GM20431 (cell line): ENCODE measurements around the gene TMEM245.

Source experiments
- in situ Hi-C: fragments of 300-500 bp; cut with MseI, MboI; formaldehyde crosslinking; loops from one replicate; pipeline ENCODE4 v1.15.0; 2020; ENCODE audit warnings: low sequenced_read_pairs; ENCODE audit not compliant: unreplicated experiment

Gene TMEM245

DNA sequence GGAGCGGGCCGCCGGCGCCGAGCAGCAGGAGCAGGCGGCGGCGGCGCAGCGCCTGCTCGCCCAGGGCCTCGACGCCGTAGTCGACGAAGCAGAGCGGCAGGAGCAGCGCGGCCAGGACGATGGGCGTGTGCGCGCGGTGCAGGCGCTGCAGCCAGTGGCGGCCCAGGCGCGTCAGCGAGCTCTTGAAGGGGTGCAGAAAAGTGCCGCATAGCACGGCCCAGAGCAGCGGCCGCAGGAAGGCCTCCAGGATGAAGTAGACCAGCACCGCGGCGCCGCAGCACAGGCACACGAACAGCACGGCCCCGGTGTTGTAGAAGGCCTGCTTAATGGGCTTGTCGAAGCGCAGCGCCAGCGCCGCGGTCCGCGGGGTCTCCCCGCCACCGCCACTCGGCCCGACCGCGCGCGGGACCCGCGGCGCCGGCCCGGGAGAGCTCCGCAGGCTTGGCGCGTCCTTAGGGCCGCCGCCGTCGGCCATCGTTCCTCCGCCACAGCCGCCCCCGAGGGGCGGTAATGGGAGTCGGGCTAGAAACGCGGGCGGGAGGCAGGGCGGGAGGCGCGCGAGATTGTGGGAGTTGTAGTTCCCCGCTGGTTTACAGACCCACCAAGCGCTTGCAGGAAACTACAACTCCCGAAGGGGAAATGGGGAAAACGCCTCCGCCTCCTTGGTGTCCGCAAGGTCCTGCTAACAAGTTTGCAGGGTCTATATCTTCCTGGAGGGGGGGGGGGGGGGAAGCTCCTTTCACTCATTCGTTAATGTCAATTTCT is at the start of gene TMEM245:
TMEM245 (minus strand) TSS at position 509 of the 765 bp plus-strand sequence; CDS start at position 475, 34 bp downstream.
- in situ Hi-C loops, result no loop called here

DNA sequence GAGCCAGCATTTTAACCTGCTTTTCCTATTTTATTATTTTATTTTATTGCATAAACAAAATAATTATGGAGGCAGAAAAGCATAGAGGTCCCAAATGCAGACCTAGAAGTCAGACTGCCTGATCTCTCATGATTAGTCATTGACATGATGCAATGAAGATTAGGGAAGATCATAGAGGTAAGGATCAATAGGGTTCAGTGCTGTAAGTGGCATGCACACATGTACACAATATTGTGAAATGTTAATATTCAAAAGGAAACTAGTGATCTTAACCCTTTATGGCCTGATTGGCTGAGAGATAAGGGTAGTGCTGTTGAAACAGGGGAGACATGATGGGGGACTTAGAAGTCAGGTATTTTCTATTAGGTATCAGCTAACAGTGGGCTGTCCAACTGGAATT is 48.4 kb upstream of the TMEM245 start:
- in situ Hi-C loops, result no loop called here

DNA sequence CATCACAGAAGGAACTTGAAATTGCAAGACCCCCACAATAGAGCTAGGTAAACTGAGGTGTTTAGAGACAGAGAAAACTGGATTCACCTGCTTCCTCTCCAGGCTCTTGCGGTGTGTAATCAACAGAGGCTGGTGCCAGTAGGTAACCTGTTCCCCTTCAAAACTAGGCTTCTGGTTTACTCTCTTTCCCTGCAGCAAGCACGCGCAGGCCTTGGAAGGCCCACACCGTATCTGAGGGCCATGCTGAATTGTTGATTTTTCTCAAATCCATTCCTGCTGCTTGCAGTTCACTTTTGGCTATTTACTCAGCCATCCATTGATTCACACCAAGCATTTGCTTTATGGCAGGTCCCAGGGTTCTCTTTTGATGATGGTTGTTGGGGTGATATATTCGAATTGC is 48.0 kb upstream of the TMEM245 start:
- in situ Hi-C loops, result no loop called here

DNA sequence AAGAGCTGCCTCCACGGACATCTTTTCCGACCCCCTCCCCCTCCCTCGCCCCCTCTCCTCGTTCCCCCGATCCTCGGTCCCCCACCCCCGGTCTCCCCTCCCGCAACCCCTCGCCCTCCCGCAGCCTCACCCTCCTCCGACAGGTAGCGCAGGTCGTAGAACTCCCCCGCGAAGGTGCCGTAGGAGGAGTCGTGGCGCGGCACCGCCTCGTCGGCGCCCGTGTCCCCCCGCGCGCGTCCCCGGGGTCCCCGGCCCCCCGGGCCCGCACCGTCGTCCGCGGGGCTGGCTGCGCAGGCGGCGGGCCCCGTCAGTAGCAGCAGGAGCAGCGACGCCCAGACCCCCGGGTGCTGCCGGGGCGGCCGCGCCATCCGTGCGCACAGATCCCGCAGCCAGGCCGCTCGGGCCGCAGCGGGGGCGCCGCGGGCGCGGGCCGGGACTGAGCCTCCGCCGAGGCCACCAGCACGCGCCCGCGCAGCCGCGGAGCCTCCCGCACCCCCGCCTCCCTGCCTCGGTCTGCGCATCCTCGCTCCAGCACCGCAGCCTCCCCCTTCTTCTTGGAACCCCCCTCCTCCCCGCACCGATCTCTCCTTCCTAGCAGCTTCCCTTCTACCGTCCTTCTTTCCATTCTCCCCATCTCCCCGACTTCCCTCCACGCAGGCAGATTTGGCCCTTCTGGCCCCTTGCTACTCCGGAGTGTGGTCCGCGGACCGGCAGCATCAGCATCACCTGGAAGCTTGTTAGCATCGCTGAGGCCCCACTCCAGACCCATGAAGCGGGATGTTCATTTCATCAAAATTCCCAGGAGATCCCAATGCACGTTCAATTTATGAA is 47.2 kb upstream of the TMEM245 start, which contains the start of gene FRRS1L:
FRRS1L (minus strand) TSS at position 479 of the 831 bp plus-strand sequence; CDS start at position 368, 111 bp downstream.
- in situ Hi-C loops, result no loop called here

DNA sequence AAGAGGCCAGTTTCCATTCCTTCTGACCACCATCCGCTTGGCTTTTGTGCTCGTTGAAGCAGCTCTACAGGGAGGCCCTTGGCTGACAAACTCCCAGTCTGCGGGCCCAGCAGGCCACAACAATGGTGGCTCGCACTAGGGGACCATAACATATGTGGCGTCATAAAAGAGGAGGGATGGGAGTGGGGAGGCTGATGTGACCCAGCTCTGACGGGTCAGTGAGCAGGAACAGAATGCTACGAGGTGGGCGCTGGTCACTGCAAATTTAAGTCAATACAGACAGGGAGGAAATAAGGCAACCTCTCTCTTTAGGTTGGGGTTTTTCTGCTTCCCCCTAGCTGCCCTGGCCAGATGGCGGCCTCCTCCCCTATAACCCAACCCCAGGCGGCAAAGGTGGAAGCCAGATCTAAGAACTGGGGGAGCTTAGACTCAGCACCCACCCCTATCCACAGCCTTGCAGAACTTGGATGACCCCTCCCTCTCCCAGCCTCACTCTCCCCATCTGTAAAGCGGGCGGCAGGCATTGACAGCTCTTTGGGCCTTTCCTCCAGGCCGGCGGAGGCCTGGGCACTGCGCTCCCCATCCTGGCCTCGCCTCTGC is 46.5 kb upstream of the TMEM245 start:
- in situ Hi-C loops, result no loop called here

DNA sequence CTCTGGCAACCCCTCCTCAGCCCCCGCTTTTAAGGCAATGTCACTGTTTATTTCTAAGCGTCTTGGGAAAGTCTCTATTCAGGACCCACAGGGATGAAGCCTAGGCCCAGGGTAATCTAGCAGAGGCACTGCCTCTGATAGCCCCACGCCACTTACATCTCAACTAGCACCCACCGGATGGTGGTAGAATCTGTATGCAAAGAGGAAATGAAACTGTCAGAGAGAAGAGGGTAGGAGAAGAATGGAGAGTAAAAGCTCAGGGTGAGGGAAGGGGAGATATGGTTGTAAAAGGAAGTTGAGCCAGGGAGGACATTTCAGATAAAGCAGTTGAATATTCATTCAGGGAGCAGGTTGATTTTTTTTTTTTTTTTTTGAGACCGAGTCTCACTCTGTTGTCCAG is 44.3 kb upstream of the TMEM245 start:
- in situ Hi-C loops, result no loop called here

DNA sequence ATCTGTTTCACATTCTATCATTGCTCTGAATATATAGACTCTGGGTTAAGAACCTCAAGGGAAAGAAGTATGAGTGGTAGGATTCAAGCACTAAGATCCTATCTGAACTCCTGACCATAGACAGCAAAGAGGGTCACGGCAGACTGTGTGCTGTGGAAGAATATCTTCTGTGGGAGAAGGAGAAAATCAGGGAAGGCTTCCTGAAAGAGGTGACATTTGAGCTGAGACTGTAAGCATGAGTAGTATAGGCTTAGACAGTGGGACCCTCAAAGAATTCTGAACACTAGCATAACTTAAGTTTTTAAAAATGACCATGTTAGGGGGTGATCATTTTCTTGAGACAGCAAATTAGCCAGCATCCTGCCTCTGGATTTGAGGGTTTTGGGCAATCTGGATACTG is 43.4 kb upstream of the TMEM245 start:
- in situ Hi-C loops, result no loop called here

DNA sequence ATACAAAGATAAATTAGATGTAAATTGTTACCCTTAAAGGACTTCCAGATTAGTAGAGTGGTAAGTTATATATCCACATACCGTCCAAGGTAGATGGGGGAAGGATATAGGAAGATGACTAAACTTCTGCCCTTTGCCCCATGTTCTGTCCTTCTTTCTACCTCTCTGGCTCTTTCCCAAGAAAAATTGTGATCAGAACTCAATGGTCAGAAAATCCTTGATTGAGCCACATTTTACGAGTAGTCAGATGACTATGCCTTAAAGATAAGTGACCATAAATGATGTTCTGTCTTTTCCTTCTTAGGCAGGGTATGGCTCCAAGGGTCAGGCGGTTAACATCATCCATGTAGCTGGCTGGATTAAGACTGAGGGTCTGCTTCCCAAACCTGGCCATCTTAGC is 42.9 kb upstream of the TMEM245 start:
- in situ Hi-C loops, result no loop called here

DNA sequence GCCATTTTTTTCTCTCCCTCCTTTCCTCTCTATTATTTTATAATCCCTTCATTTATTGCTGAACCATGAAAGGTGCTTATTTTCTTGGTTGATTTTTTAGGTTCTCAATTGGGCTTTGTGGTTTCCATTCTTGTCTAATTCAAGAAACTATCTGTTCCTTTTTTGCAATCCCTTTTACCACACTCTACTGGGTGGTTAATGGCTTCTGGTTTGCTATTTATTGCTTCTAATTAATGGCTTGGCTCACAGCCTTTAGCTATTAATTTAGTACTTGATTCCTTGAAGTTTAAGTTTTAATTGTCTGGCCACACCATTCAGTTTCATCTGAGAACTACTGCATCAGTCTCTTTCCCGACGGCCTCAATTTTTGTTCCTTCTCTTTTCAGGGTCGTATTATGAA is 41.7 kb upstream of the TMEM245 start:
- in situ Hi-C loops, result no loop called here

DNA sequence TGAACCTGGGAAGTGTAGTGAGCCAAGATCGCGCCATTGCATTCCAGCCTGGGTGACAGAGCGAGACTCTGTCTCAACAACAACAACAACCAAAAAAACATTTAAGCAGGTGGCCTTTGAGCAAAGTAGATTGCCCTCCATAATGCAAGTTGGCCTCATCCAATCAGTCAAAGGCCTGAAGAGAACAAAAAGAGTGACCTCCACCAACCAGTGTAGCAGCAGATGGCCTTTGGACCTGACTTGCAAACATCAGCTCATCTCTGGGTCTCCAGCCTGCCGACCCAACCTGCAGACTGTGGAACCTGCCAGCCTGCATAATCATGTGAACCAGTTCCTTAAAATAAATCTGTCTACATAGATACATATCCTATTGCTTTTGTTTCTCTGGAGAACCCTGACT is 39.8 kb upstream of the TMEM245 start:
- in situ Hi-C loops, result no loop called here

DNA sequence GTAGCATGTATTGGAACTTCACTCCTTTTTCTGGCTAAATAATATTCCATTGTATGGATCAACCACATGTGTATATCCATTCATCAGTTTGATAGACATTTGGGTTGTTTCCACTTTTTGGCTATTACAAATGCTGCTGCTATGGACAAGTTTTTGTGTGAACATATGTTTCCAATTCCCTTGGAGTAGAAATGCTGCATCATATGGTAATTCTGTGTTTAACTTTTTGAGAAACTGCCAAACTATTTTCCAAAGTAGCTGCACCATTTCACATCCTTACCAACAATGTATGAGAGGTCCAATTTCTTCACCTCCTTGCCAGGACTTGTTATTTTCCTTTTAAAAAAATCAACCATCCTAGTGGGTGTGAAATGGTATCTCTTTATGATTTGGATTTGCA is 38.9 kb upstream of the TMEM245 start:
- in situ Hi-C loops, result no loop called here

DNA sequence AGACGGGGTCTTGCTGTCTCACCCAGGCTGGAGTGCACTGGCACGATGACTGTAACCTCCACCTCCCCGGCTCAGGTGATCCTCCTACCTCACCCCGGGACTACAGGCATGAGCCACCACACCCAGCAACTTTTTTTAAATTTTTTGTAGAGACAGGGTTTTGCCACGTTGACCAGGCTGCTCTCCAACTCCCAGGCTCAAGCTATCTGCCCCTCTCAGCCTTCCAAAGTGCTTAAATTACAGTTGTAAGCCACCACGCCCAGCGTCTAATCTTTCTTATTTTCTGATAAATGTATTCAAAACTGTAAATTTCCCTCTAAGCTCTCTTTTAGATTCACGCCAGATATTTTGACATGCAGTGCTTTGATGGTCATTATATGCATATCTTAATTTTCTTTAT is 37.0 kb upstream of the TMEM245 start:
- in situ Hi-C loops, result no loop called here

DNA sequence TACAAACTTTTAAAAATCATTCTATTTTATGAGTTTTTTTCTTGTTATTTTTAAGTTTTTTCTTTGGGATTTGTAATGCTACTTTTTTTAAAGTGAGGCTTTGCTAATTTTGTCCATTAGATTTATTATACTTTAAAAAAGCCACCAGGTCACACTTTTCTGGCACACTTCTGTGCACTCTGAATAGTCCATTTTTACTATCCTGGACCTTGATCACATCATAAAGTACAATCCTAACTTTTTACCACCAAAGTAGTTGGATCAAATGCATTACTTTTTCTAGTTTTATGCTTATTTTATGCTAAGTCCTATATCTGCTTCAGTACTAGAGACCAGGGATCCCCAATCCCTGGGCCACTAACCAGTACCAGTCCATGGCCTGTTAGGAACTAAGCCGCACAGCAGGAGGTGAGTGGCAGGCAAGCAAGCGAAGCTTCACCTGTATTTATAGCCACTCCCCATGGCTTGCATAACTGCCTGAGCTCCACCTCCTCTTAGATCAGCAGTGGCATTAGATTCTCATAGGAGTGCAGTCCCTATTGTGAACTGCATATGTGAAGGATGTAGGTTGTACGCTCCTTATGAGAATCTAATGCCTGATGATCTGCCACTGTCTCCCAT is 31.3 kb upstream of the TMEM245 start:
- in situ Hi-C loops, result no loop called here

DNA sequence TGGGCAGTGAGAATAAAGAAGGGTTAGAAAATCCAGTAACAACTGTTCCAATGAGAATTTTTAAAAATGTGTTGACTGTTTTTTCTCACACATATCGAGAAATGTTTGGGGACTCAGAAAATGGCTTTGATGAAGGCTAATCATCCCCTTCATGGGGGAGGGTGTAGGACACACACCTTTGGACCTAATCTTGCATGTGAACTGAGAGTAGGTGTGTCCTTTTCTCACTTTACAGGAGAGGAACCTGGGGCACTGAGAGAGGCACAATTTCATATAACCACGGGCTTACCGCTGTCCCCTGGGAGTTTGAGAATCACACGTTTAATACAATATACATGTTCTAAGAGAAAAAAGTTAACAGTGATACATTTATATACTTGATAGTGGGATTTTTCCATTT is 30.0 kb upstream of the TMEM245 start:
- in situ Hi-C loops, result no loop called here

DNA sequence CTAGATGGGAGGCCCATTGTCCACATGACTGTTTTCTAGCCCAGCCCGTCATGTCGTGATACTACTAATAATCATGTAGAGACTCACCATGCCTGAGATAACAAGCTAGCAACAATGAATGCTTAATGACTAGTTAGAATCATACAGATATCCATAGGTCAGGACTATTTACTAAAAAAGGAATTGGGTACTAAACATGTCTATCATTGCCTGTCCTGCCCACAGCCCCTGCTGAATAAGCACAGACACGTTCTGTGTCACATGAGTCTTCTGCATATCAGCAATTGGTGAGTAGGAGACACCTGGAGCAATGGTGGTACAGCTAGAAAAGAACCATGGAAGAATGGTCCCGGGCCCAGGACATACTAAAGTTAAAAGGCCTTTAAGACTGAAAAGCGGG is 29.3 kb upstream of the TMEM245 start:
- in situ Hi-C loops, result no loop called here

DNA sequence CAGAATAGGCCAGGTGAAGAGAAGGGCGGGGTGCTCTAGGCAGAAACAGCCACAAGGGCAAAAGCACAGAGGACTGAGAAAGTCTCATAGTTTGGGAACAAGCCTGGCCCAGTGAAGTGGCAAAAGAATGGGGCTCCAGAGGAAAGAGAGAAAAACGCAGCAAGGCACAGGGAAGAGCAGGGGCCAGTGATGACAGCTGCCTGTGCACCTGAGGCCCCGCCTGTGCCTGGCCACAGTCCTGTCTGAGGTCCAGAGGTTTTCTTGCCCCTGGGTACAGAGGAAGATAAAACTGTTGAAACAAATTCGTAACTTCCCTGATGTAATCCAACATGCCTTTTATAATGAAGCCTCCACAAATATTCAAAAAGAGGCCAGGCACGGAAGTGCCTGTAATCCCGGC is 25.3 kb upstream of the TMEM245 start:
- in situ Hi-C loops, result no loop called here

DNA sequence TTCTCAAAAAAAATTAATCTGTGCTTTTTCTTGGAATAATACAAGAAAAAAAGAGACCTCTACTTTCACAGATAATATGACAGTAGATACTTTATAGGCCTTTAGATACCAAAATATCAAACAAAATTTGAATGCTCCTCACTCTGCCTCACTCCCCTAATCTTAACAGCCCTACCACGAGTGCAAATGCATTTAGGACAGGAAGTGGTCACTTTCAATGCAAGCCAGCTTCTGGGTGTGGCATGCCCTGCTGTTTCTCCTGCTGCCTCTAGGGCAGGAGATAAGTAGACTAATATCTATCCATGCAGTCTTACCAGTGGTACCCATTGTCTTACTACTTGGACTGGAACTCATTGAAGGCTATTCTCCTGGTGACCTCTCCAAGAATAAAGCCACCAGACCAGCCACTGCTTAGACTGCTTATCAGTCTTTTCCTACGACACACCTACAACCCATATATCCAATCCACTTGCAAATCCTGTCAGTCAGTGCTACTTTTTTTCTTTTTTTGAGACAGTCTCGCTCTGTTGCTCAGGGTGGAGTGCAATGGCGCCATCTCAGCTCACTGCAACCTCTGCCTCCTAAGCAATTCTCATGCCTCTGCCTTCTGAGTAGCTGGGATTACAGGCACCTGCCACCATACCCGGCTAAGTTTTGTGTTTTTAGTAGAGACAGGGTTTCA is 24.3 kb upstream of the TMEM245 start:
- in situ Hi-C loops, result no loop called here

DNA sequence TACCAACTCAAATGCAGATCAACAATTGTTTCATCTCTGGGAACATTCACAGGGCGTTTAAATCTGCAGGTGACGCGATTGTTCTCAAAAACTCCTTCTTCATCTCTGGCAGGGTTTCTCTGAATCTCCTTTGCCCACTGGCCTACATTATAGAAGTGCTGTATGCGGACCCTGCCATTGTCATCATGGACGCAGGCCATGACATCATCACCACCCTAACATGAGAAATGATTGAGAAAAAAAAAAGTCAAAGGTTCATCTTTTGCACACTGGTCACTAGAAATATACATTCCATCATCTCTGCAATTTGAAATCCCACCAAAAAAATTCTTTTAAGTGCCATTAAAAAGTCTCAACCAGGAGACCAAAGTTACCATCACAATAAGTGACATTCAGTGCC is 21.6 kb upstream of the TMEM245 start:
- in situ Hi-C loops, result no loop called here

DNA sequence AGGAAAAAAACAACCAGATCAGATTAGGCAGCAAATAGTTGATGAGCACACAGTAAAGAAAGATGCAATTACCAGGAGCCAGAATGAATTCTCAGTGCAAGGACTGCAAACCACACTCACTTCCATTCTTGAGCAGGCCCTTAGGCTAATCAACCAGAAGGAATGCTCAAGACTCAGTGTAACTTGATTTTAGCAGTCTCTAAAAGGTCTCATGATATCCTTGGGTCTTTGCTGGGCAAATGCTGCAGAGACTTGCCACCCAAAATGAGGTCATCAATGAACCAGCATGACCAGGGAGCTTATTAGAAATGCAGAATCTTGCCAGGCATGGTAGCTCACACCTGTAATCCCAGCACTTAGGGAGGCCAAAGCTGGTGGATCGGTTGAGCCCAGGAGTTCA is 20.1 kb upstream of the TMEM245 start:
- in situ Hi-C loops, result no loop called here

DNA sequence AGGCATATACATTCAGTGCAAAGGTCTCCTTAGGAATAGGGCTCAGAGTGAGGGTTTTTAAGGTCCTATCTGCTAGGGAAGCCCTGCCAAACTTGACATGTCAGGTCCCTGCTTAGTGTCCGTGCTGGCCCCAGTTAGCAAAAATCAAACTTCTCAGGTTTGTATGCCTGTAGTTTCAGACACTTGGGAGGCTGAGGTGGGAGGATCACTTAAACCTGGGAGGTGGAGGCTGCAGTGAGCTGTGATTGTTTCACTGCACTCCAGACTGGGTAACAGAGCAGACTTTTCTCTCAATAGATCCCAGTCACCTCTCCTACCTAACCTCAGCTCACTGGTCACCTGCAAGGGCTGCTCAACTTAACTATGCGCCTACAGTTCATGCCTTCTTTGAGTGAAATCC is 18.7 kb upstream of the TMEM245 start:
- in situ Hi-C loops, result no loop called here
